Natural killer cell (primary cell): ENCODE measurements around the gene RPE. TPM values are rescaled to one million over a fixed set of nuclear protein-coding genes. Genes with fewer than 3 reads are reported as not detected.
A peak's percentile ranks its signal among the peaks of the same experiment; 100 is the strongest.

Experiments
- ATAC-seq, 3 donors: fragments of 150-1000 bp in 2 of 3; fragments of 200-7000 bp in 1 of 3; cut with Tn5 transposase; 1 replicate in 1 of 3; 2 replicates in 2 of 3; pipeline ENCODE4 v1.10.0; 2021; ENCODE audit warnings: mild to moderate bottlenecking in 2 of 3, moderate library complexity in 2 of 3
- DNase-seq, 2 donors: peaks; one replicate each; pipeline versions ENCODE4 v3.0.0 to v3.0.0-alpha.2; 2013 to 2021; ENCODE audit warnings: mixed read lengths in 1 of 2
- H3K27ac ChIP-seq: one replicate; pipeline ENCODE4 v1.5.1; 2013; ENCODE audit warnings: mild to moderate bottlenecking, low read length
- H3K27me3 ChIP-seq: one replicate; pipeline ENCODE4 v1.6.1; 2013; ENCODE audit warnings: low read length; ENCODE audit not compliant: control insufficient read depth, insufficient read depth
- H3K36me3 ChIP-seq: one replicate; pipeline ENCODE4 v1.6.1; 2013; ENCODE audit warnings: low read length; ENCODE audit not compliant: control insufficient read depth, insufficient read depth
- H3K4me1 ChIP-seq: one replicate; pipeline ENCODE4 v1.6.1; 2013; ENCODE audit warnings: low read length; ENCODE audit not compliant: control insufficient read depth, insufficient read depth
- H3K4me3 ChIP-seq: one replicate; pipeline ENCODE4 v1.5.1; 2013; ENCODE audit warnings: low read length
- H3K9me3 ChIP-seq: one replicate; pipeline ENCODE4 v1.6.1; 2013; ENCODE audit warnings: low read length; ENCODE audit not compliant: control insufficient read depth, insufficient read depth
- H3K27ac Mint-ChIP-seq, 2 donors: one replicate each; pipeline ENCODE4 v1.8.0; 2022; ENCODE audit warnings: mild to moderate bottlenecking in 2 of 2, mixed read lengths in 2 of 2, moderate library complexity in 1 of 2
- H3K27me3 Mint-ChIP-seq, 2 donors: one replicate each; pipeline ENCODE4 v1.8.0; 2022; ENCODE audit warnings: low read depth in 2 of 2, mixed read lengths in 2 of 2
- H3K36me3 Mint-ChIP-seq: one replicate; pipeline ENCODE4 v1.8.0; 2022; ENCODE audit warnings: mixed read lengths
- H3K4me1 Mint-ChIP-seq, 2 donors: one replicate each; pipeline ENCODE4 v1.8.0; 2022; ENCODE audit warnings: mixed read lengths in 2 of 2
- H3K4me3 Mint-ChIP-seq: one replicate; pipeline ENCODE4 v1.8.0; 2022; ENCODE audit warnings: mild to moderate bottlenecking, moderate library complexity, mixed read lengths
- H3K9me3 Mint-ChIP-seq, 2 donors: one replicate each; pipeline ENCODE4 v1.8.0; 2022; ENCODE audit warnings: mixed read lengths in 2 of 2
- CTCF ChIP-seq: fragments of 200-600 bp; IDR thresholded peaks from one replicate; pipeline ENCODE4 v1.8.0; 2022; ENCODE audit warnings: antibody characterized with exemption
- WGBS: methylation state at CpG from one replicate; pipeline ENCODE4 v1.1.7; 2013; ENCODE audit warnings: missing lambda C conversion rate; ENCODE audit not compliant: insufficient coverage; 5-methylcytosine and 5-hydroxymethylcytosine counted together
- intact Hi-C: fragments of 100-400 bp; cut with micrococcal nuclease; formaldehyde crosslinking; loops from one replicate; pipeline ENCODE4 v1.14.2; 2022
- total RNA-seq, 4 donors: library from RNA; stranded (reverse); fragments of 120-200 nt in 1 of 4; gene quantifications; one replicate each; pipeline versions ENCODE4 v1.2.3 to v1.2.4, GENCODE V29; 2013 to 2022

RPE gene
- total RNA-seq, 3 donors from 2014 or later (not counting 1 experiment from before 2014, with no cell fraction given): 36.2 to 57.4 (median 52.4) TPM

- Histone ChIP-seq H3K27ac (no peak overlapping the region), H3K36me3 (peaks cover 4% of the 10 kb centered on the region), H3K27me3 (no peaks in the 10 kb centered on the region), H3K4me3 (no peak overlapping the region), H3K9me3 (no peaks in the 10 kb centered on the region), H3K4me1 (no peaks in the 10 kb centered on the region)
- ATAC-seq: no peak
- DNase-seq: no peak
- peaks cover 8% of the 10 kb centered on the region for H3K36me3 Mint-ChIP-seq
- no peaks in the 10 kb centered on the region for H3K27me3 Mint-ChIP-seq
- TF ChIP-seq CTCF: no peak
- peaks cover 2 to 3% of the 10 kb centered on the region in 2 donors for H3K9me3 Mint-ChIP-seq
- 93% methylated on average over 1 of the region's 1 CpG for WGBS
- intact Hi-C loops: no loop called here
- H3K4me1 Mint-ChIP-seq: peaks cover 6 to 9% of the 10 kb centered on the region in 2 donors
- no peak overlapping the region for H3K4me3 Mint-ChIP-seq
- H3K27ac Mint-ChIP-seq: no peak overlapping the region
Observed at GRCh38 chr2:210049831-210050230, 47.4 kb downstream of the RPE start.

DNA sequence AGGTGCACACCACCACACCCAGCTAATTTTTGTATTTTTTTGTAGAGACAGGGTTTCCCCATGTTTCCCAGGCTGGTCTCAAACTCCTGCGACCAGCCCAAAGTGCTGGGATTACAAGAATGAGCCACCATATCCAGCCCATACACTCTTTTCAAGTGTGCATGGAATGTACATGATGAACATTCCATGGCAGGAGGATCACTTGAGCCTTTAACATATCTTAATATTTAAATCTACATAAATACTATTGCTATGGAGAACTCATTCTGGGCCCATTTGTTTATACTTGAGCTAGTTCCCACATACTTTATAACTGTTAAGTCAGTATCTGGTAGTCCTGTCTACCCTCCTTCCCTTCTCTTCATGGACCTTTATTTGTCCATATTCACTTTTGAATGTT, 48.4 kb downstream of the RPE start:
- H3K4me1 ChIP-seq: no peaks in the 10 kb centered on the region
- Mint-ChIP-seq H3K27ac (no peak overlapping the region), H3K36me3 (peaks cover 16% of the 10 kb centered on the region), H3K4me3 (no peak overlapping the region), H3K4me1 (peaks cover 9 to 13% of the 10 kb centered on the region in 2 donors), H3K9me3 (peaks cover 4 to 10% of the 10 kb centered on the region in 2 donors), H3K27me3 (no peaks in the 10 kb centered on the region)
- intact Hi-C loops: no loop called here
- peaks cover 4% of the 10 kb centered on the region for H3K9me3 ChIP-seq
- no peak overlapping the region for H3K4me3 ChIP-seq
- no peak for DNase-seq
- no peak for TF ChIP-seq CTCF
- peaks cover 3% of the 10 kb centered on the region for H3K36me3 ChIP-seq
- H3K27ac ChIP-seq: no peak overlapping the region
- WGBS: no CpG with 5 or more reads among the region's 1 CpG
- ATAC-seq: no peak
- no peaks in the 10 kb centered on the region for H3K27me3 ChIP-seq

GRCh38 chr2:210054696-210055095, 52.3 kb downstream of the RPE start:
- Histone ChIP-seq H3K36me3 (no peaks in the 10 kb centered on the region), H3K4me1 (no peaks in the 10 kb centered on the region), H3K9me3 (peaks cover 7% of the 10 kb centered on the region), H3K27me3 (no peaks in the 10 kb centered on the region), H3K4me3 (no peak overlapping the region), H3K27ac (no peak overlapping the region)
- Mint-ChIP-seq H3K27ac (no peak overlapping the region), H3K4me1 (peaks cover 8 to 11% of the 10 kb centered on the region in 2 donors), H3K27me3 (no peaks in the 10 kb centered on the region), H3K9me3 (peaks cover 2 to 12% of the 10 kb centered on the region in 2 donors), H3K36me3 (peaks cover 16% of the 10 kb centered on the region), H3K4me3 (no peak overlapping the region)
- ATAC-seq (no peak), DNase-seq (no peak)
- no peak for TF ChIP-seq CTCF
- no CpG with 5 or more reads among the region's 1 CpG for whole genome bisulfite sequencing
- intact Hi-C loops: no loop called here

DNA sequence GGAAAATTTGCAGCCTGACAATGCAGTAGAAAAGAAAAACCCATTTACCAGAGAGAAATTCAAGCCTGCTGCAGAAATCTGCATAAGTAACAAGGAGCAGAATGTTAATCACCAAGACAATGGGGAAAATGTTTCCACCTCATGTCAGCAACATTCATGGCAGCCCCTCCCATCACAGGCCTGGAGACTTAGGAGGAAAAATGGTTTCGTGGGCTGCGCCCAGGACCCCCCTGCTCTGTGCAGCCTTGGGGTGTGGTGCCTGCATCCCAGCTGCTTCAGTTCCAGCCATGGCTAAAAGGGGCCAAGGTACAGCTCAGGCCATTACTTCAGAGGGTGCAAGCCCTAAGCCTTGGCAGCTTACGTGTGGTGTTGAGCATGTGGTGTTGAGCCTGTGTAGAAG, 53.4 kb downstream of the RPE start:
- TF ChIP-seq CTCF: no peak
- ATAC-seq (no peak), DNase-seq (no peak)
- Histone ChIP-seq H3K9me3 (peaks cover 7% of the 10 kb centered on the region), H3K36me3 (no peaks in the 10 kb centered on the region), H3K4me3 (no peak overlapping the region), H3K4me1 (no peaks in the 10 kb centered on the region), H3K27me3 (no peaks in the 10 kb centered on the region), H3K27ac (no peak overlapping the region)
- WGBS: 100% methylated on average over 3 of the region's 3 CpGs
- Mint-ChIP-seq H3K36me3 (peaks cover 16% of the 10 kb centered on the region), H3K4me1 (peaks cover 4 to 7% of the 10 kb centered on the region in 2 donors), H3K9me3 (peaks cover 2 to 12% of the 10 kb centered on the region in 2 donors), H3K4me3 (no peak overlapping the region), H3K27me3 (no peaks in the 10 kb centered on the region), H3K27ac (peak overlapping the region in 1 of 2 donors; percentile 24)
- intact Hi-C loops: no loop called here
